ENCODE results near the gene FGF21.
"Not testable (repeated sequence)": the region's sequence is repeated elsewhere in the genome, so short reads cannot be mapped to it uniquely, and the experiment has no call there.

DNA sequence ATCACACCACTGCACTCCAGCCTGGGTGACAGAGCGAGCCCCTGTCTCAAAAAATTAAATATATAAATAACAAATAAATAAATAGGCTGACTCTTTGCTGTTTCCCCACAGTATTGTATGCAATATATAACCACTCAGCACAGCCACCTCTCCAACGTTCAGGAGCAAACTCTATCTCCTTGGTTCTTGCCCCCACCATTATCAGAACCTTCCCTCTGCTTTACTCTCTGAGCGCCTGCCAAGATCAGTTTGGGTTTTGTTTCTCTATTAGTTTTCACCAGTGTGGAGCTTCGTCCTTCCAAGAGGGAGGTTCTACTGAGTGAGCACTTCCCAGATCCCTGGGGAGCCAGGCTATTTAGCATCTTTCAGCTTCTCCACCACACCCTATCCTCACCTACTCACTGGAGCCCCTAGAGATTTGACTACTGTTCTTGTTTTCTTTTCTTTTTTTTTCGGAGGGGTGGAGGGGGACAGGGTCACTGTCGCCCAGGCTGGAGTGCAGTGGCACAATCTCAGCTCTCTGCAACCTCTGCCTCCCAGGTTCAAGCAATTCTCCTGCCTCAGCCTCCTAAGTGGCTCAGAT lies 12.9 kb downstream of the FGF21 start:
- TF ChIP-seq, protein P1, sequence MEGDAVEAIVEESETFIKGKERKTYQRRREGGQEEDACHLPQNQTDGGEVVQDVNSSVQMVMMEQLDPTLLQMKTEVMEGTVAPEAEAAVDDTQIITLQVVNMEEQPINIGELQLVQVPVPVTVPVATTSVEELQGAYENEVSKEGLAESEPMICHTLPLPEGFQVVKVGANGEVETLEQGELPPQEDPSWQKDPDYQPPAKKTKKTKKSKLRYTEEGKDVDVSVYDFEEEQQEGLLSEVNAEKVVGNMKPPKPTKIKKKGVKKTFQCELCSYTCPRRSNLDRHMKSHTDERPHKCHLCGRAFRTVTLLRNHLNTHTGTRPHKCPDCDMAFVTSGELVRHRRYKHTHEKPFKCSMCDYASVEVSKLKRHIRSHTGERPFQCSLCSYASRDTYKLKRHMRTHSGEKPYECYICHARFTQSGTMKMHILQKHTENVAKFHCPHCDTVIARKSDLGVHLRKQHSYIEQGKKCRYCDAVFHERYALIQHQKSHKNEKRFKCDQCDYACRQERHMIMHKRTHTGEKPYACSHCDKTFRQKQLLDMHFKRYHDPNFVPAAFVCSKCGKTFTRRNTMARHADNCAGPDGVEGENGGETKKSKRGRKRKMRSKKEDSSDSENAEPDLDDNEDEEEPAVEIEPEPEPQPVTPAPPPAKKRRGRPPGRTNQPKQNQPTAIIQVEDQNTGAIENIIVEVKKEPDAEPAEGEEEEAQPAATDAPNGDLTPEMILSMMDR (conservative IDR thresholded peaks at IDR 0.05; ENCODE audit: low read depth, low read length): not testable (repeated sequence)
- TF ChIP-seq EZH2phosphoT487 (IDR thresholded peaks at IDR 0.05; ENCODE audit: borderline replicate concordance, low read length): not testable (repeated sequence)

All from PC-3 (cell line).